ENCODE data around the gene CPHXL.

CPHXL gene

GRCh38 chr16:75718452-75718851 is 7.8 kb downstream of the CPHXL start:
- in situ Hi-C loops (cut with HindIII; ENCODE audit: low sequenced_read_pairs), result no loop called here
- TF ChIP-seq CTCF (IDR thresholded peaks at IDR 0.05; ENCODE audit: low read depth, low read length, missing control alignments), result no peak
- H3K4me3 ChIP-seq (ENCODE audit: low read depth, low read length), result no peak overlapping the region
- no peak for DNase-seq (ENCODE audit: low read depth)

DNA sequence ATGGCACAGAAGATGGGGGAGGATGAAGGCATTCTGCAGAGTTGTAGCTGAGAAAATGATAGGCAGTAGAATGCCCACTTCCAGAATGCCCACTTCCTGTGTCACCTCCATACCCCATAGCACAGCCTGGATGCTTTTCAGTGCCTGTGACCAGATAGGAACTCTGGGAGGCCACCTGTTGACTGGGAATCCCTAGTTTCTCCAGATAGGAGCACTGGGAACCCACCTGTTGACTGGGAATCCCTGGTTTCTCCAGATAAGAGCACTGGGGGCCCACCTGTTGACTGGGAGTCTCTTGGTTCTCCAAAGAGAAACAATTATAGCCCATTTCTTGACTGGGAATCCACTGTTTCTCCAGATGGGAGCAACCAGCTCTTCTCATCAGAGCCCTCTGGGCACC is 11.6 kb downstream of the CPHXL start:
- in situ Hi-C loops (cut with HindIII; ENCODE audit: low sequenced_read_pairs), result no loop called here
- DNase-seq (ENCODE audit: low read depth), result no peak
- TF ChIP-seq CTCF (IDR thresholded peaks at IDR 0.05; ENCODE audit: low read depth, low read length, missing control alignments), result no peak
- no peak overlapping the region for H3K4me3 ChIP-seq (ENCODE audit: low read depth, low read length)

GRCh38 chr16:75710344-75710743 is 15.9 kb downstream of the CPHXL start:
- in situ Hi-C loops (cut with HindIII; ENCODE audit: low sequenced_read_pairs), result no loop called here
- DNase-seq (ENCODE audit: low read depth), result no peak
- H3K4me3 ChIP-seq (ENCODE audit: low read depth, low read length), result no peak overlapping the region
- no peak for TF ChIP-seq CTCF (IDR thresholded peaks at IDR 0.05; ENCODE audit: low read depth, low read length, missing control alignments)

GRCh38 chr16:75703306-75703705 is 23.0 kb downstream of the CPHXL start:
- no peak for TF ChIP-seq CTCF (IDR thresholded peaks at IDR 0.05; ENCODE audit: low read depth, low read length, missing control alignments)
- H3K4me3 ChIP-seq (ENCODE audit: low read depth, low read length), result no peak overlapping the region
- DNase-seq (ENCODE audit: low read depth), result no peak
- in situ Hi-C loops (cut with HindIII; ENCODE audit: low sequenced_read_pairs), result no loop called here

DNA sequence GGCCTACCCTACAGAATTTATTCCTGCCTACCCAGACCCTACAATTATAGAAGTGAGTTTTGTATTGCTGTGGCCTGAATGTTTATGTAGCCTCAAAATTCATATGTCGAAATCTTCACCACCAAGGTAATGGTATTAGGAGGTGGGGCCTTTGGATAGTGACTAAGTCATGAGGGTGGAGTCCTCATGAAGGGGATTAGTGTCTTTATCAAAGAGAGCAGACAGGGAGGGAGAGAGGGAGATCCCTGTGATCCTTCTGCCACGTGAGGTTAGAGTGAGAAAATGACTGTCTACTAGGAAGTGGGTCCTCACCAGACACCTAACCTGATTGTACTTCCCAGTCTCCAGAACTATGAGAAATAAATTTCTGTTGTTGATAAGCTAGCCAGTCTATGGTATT is 24.0 kb downstream of the CPHXL start:
- no peak for TF ChIP-seq CTCF (IDR thresholded peaks at IDR 0.05; ENCODE audit: low read depth, low read length, missing control alignments)
- no peak for DNase-seq (ENCODE audit: low read depth)
- in situ Hi-C loops (cut with HindIII; ENCODE audit: low sequenced_read_pairs), result no loop called here
- H3K4me3 ChIP-seq (ENCODE audit: low read depth, low read length), result no peak overlapping the region

DNA sequence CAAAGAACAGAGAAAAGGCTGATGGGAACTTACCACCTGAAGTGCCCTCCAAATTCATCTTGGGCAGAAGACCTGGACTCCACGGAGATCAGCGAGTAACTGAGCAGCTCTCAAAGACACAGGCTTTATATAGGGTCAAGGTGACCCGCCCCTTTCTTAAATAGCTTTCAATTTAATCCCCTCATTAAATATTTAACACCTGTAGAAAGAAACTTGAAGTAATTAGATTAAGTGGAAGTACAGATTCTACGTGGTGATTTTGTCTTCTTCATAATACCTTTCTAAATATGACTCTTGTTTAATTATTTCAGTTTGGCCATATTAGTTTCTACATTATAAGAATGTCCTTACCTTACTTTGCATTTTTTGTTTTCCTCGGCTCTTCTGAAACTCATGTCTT is 24.9 kb downstream of the CPHXL start, which contains the start of gene DUXB:
TSS of gene DUXB (minus strand) at position 101 of the 400 bp plus-strand sequence. CDS start at position 58, 43 bp downstream.
- in situ Hi-C loops (cut with HindIII; ENCODE audit: low sequenced_read_pairs), result no loop called here
- TF ChIP-seq CTCF (IDR thresholded peaks at IDR 0.05; ENCODE audit: low read depth, low read length, missing control alignments), result no peak
- no peak for DNase-seq (ENCODE audit: low read depth)
- no peak within 1 kb of the TSS for H3K4me3 ChIP-seq (ENCODE audit: low read depth, low read length)

GRCh38 chr16:75697571-75697970 is 28.7 kb downstream of the CPHXL start:
- in situ Hi-C loops (cut with HindIII; ENCODE audit: low sequenced_read_pairs), result no loop called here

More at GRCh38 chr16:75697571-75697970, 28.7 kb downstream of the CPHXL start:
- TF ChIP-seq CTCF (IDR thresholded peaks at IDR 0.05; ENCODE audit: low read depth, low read length, missing control alignments), result no peak
- DNase-seq (ENCODE audit: low read depth), result no peak
- H3K4me3 ChIP-seq (ENCODE audit: low read depth, low read length), result no peak overlapping the region

All from astrocyte of the cerebellum (primary cell).